Suprapubic skin (tissue), 4 donors: ENCODE results near the gene PMFBP1. TPM values are rescaled to one million over a fixed set of nuclear protein-coding genes. Genes with fewer than 3 reads are reported as not detected.

Source experiments
- DNase-seq, 2 donors: peaks; one replicate each; pipeline ENCODE4 v3.0.0-alpha.2; 2019; ENCODE audit warnings: low spot score in 2 of 2
- H3K27ac ChIP-seq: fragments of 200-600 bp; sonication (generic); one replicate; pipeline ENCODE4 v1.5.1; 2019
- H3K27me3 ChIP-seq: fragments of 200-600 bp; sonication (generic); one replicate; pipeline ENCODE4 v1.5.1; 2019
- H3K36me3 ChIP-seq: fragments of 200-600 bp; sonication (generic); one replicate; pipeline ENCODE4 v1.5.1; 2019
- H3K4me1 ChIP-seq: fragments of 200-600 bp; sonication (generic); one replicate; pipeline ENCODE4 v1.5.1; 2019
- H3K4me3 ChIP-seq: fragments of 200-600 bp; sonication (generic); one replicate; pipeline ENCODE4 v1.5.1; 2019; ENCODE audit warnings: mild to moderate bottlenecking
- H3K9me3 ChIP-seq: fragments of 200-600 bp; sonication (generic); one replicate; pipeline ENCODE4 v1.5.1; 2019
- CTCF ChIP-seq, 2 donors: fragments of 200-600 bp in 1 of 2; fragments of 450-650 bp in 1 of 2; sonication (generic) in 1 of 2; IDR thresholded peaks; one replicate each; pipeline ENCODE4 v1.5.1; 2016 to 2019; ENCODE audit warnings: antibody characterized with exemption in 2 of 2, mild to moderate bottlenecking in 1 of 2, moderate library complexity in 1 of 2
- EP300 ChIP-seq: sonication (generic); formaldehyde crosslinking; IDR thresholded peaks from one replicate; pipeline ENCODE4 v1.6.1; 2017; ENCODE audit warnings: antibody characterized with exemption
- POLR2A ChIP-seq, 2 donors: fragments of 450-650 bp; IDR thresholded peaks; one replicate each; pipeline ENCODE4 v1.6.1; 2017; ENCODE audit warnings: antibody characterized with exemption in 2 of 2, mild to moderate bottlenecking in 2 of 2, moderate library complexity in 2 of 2
- POLR2AphosphoS5 ChIP-seq, 3 donors: sonication (generic); formaldehyde crosslinking; IDR thresholded peaks; one replicate each; pipeline ENCODE4 v1.6.1; 2017; ENCODE audit warnings: antibody characterized with exemption in 3 of 3
- WGBS: methylation state at CpG from one replicate; pipeline ENCODE4 v1.1.5; 2018; 5-methylcytosine and 5-hydroxymethylcytosine counted together
- total RNA-seq, 4 donors: library from RNA; depleted of rRNA; stranded (reverse); fragments of >200 nt; gene quantifications; one replicate each; pipeline ENCODE4 v1.1.0, GENCODE V29; 2016

PMFBP1 gene
- total RNA-seq, 4 donors from 2014 or later = 0.76 to 9.3 (median 2.0) TPM

GRCh38 chr16:72214821-72215220 is 42.9 kb upstream of the PMFBP1 start:
- no peaks in the 10 kb centered on the region for H3K4me1 ChIP-seq
- TF ChIP-seq POLR2AphosphoS5 (IDR thresholded peaks at IDR 0.05) (no peak), CTCF (IDR thresholded peaks at IDR 0.05) (no peak), POLR2A (IDR thresholded peaks at IDR 0.05) (no peak), EP300 (no peak)
- H3K36me3 ChIP-seq = no peaks in the 10 kb centered on the region
- H3K4me3 ChIP-seq = no peak overlapping the region
- no peak overlapping the region for H3K27ac ChIP-seq
- no peaks in the 10 kb centered on the region for H3K27me3 ChIP-seq
- no peaks in the 10 kb centered on the region for H3K9me3 ChIP-seq
- DNase-seq = no peak

GRCh38 chr16:72211110-72211509 is 39.2 kb upstream of the PMFBP1 start:
- H3K27ac ChIP-seq = no peak overlapping the region
- H3K4me3 ChIP-seq = no peak overlapping the region
- no peaks in the 10 kb centered on the region for H3K4me1 ChIP-seq
- no peak for DNase-seq
- no peaks in the 10 kb centered on the region for H3K36me3 ChIP-seq
- no peaks in the 10 kb centered on the region for H3K27me3 ChIP-seq
- H3K9me3 ChIP-seq = no peaks in the 10 kb centered on the region
- TF ChIP-seq EP300 (no peak), CTCF (IDR thresholded peaks at IDR 0.05) (no peak), POLR2A (IDR thresholded peaks at IDR 0.05) (no peak), POLR2AphosphoS5 (IDR thresholded peaks at IDR 0.05) (no peak)

GRCh38 chr16:72210555-72210954 is 38.6 kb upstream of the PMFBP1 start:
- H3K27ac ChIP-seq = no peak overlapping the region
- no peak for TF ChIP-seq EP300
- TF ChIP-seq CTCF (IDR thresholded peaks at IDR 0.05) = no peak
- TF ChIP-seq POLR2A (IDR thresholded peaks at IDR 0.05) = no peak
- TF ChIP-seq POLR2AphosphoS5 (IDR thresholded peaks at IDR 0.05) = no peak
- H3K36me3 ChIP-seq = no peaks in the 10 kb centered on the region
- H3K9me3 ChIP-seq = no peaks in the 10 kb centered on the region
- no peak overlapping the region for H3K4me3 ChIP-seq
- 81% methylated on average over 3 of the region's 3 CpGs for WGBS
- DNase-seq = no peak
- no peaks in the 10 kb centered on the region for H3K27me3 ChIP-seq
- no peaks in the 10 kb centered on the region for H3K4me1 ChIP-seq

- Histone ChIP-seq H3K4me3 (no peak overlapping the region), H3K36me3 (no peaks in the 10 kb centered on the region), H3K9me3 (no peaks in the 10 kb centered on the region), H3K4me1 (no peaks in the 10 kb centered on the region), H3K27ac (no peak overlapping the region), H3K27me3 (no peaks in the 10 kb centered on the region)
- no peak for DNase-seq
- TF ChIP-seq POLR2AphosphoS5 (IDR thresholded peaks at IDR 0.05) (no peak), EP300 (no peak), CTCF (IDR thresholded peaks at IDR 0.05) (no peak), POLR2A (IDR thresholded peaks at IDR 0.05) (no peak)
- WGBS = 92% methylated on average over 3 of the region's 3 CpGs
These were observed 38.1 kb upstream of the PMFBP1 start for GRCh38 chr16:72210072-72210471.

- DNase-seq = no peak
- TF ChIP-seq CTCF (IDR thresholded peaks at IDR 0.05) (no peak), EP300 (no peak), POLR2AphosphoS5 (IDR thresholded peaks at IDR 0.05) (no peak), POLR2A (IDR thresholded peaks at IDR 0.05) (no peak)
- H3K4me1 ChIP-seq = peaks cover 7% of the 10 kb centered on the region
- no peaks in the 10 kb centered on the region for H3K27me3 ChIP-seq
- H3K36me3 ChIP-seq = no peaks in the 10 kb centered on the region
- WGBS = 100% methylated on average over 2 of the region's 3 CpGs
- H3K4me3 ChIP-seq = no peak overlapping the region
- H3K9me3 ChIP-seq = no peaks in the 10 kb centered on the region
- no peak overlapping the region for H3K27ac ChIP-seq
These were observed 34.3 kb upstream of the PMFBP1 start for GRCh38 chr16:72206299-72206698.
